ENCODE results near the gene VPS13D.
A peak's percentile ranks its signal among the peaks of the same experiment; 100 is the strongest.

Gene VPS13D

DNA sequence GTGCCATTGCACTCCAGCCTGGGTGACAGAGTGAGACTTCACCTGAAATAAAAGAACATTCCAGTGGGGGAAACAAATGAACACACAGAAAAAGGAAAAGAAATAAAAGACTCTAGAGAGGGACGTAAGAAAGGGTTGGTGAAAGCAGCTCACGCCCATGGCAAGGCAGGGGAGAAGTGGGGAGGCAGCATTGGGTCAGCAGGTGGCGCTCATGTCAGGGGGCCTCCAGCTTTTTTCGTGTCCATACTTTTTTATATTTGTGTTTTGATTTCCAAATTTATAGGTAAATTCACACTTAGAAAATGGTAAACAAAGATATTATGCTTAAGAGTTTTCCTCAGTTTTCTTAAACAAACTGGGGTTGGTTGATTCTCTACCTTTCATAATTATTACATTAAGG is 45.5 kb downstream of the VPS13D start:
- no peak for TF ChIP-seq NFIC (IDR thresholded peaks at IDR 0.05)
- peak; percentile 49 for TF ChIP-seq RAD21 (IDR thresholded peaks at IDR 0.05; ENCODE audit: low read depth)
- TF ChIP-seq EGR1 (IDR thresholded peaks at IDR 0.05), result no peak

DNA sequence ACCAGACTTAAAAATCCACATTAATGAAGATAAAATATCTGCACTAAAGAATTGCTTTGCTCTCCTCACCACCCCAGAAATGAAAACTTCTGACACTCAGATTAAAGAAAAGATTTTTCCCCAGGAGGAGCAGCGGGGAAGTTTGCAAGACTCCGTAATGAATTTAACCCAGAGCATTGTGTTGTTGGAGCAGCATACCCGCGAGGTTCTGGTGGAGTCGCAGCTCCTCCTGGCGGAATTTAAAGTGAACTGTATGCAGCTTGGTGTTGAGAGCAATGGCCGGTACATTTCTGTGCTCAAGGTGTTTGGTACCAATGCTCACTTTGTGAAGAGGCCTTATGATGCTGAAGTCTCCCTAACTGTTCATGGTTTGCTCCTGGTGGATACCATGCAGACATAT is 46.4 kb downstream of the VPS13D start:
- TF ChIP-seq, protein P1, sequence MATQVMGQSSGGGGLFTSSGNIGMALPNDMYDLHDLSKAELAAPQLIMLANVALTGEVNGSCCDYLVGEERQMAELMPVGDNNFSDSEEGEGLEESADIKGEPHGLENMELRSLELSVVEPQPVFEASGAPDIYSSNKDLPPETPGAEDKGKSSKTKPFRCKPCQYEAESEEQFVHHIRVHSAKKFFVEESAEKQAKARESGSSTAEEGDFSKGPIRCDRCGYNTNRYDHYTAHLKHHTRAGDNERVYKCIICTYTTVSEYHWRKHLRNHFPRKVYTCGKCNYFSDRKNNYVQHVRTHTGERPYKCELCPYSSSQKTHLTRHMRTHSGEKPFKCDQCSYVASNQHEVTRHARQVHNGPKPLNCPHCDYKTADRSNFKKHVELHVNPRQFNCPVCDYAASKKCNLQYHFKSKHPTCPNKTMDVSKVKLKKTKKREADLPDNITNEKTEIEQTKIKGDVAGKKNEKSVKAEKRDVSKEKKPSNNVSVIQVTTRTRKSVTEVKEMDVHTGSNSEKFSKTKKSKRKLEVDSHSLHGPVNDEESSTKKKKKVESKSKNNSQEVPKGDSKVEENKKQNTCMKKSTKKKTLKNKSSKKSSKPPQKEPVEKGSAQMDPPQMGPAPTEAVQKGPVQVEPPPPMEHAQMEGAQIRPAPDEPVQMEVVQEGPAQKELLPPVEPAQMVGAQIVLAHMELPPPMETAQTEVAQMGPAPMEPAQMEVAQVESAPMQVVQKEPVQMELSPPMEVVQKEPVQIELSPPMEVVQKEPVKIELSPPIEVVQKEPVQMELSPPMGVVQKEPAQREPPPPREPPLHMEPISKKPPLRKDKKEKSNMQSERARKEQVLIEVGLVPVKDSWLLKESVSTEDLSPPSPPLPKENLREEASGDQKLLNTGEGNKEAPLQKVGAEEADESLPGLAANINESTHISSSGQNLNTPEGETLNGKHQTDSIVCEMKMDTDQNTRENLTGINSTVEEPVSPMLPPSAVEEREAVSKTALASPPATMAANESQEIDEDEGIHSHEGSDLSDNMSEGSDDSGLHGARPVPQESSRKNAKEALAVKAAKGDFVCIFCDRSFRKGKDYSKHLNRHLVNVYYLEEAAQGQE (IDR thresholded peaks at IDR 0.05; ENCODE audit: low read depth), result no peak
- TF ChIP-seq RAD21 (IDR thresholded peaks at IDR 0.05; ENCODE audit: low read depth), result peak; percentile 17; the same call in 1 of the 2 replicates

DNA sequence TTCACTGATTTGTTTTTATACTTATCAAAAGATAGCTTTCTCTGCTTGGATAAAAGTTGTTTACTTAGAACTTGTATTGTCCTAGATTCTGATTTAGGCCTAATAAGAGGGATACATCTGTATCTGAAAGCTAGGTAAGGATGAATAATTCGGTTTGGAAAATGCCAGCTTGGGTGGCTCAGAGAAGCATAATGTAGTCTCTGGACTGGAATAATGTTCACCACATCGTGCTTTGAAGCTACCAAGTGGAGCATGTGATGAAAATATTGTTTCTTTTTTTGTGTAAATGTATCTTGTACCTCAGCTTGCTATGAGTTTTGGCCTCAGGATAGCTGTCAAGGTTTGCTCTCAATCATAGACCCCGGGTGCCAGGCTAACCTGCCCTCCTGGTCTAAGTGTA is 49.2 kb downstream of the VPS13D start:
- TF ChIP-seq NFIC (IDR thresholded peaks at IDR 0.05), result no peak
- no peak for TF ChIP-seq CREB1 (IDR thresholded peaks at IDR 0.05; ENCODE audit: low read depth)
- TF ChIP-seq, protein P1 (IDR thresholded peaks at IDR 0.05; ENCODE audit: low read depth), result no peak
- no peak for TF ChIP-seq TCF12 (IDR thresholded peaks at IDR 0.05; ENCODE audit: low read depth)
- TF ChIP-seq EGR1 (IDR thresholded peaks at IDR 0.05), result no peak
- TF ChIP-seq TAF1 (IDR thresholded peaks at IDR 0.05; ENCODE audit: low read depth), result no peak
- TF ChIP-seq, protein P2, sequence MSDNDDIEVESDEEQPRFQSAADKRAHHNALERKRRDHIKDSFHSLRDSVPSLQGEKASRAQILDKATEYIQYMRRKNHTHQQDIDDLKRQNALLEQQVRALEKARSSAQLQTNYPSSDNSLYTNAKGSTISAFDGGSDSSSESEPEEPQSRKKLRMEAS (IDR thresholded peaks at IDR 0.05), result no peak
- no peak for TF ChIP-seq RAD21 (IDR thresholded peaks at IDR 0.05; ENCODE audit: low read depth)
- no peak for TF ChIP-seq EP300 (IDR thresholded peaks at IDR 0.05; ENCODE audit: borderline replicate concordance)
- TF ChIP-seq ZBTB7A (IDR thresholded peaks at IDR 0.05; ENCODE audit: low read depth), result no peak
- TF ChIP-seq TEAD4 (IDR thresholded peaks at IDR 0.05), result no peak
- TF ChIP-seq, protein P3, sequence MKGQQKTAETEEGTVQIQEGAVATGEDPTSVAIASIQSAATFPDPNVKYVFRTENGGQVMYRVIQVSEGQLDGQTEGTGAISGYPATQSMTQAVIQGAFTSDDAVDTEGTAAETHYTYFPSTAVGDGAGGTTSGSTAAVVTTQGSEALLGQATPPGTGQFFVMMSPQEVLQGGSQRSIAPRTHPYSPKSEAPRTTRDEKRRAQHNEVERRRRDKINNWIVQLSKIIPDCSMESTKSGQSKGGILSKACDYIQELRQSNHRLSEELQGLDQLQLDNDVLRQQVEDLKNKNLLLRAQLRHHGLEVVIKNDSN (IDR thresholded peaks at IDR 0.05), result no peak
- no peak for TF ChIP-seq CEBPB (IDR thresholded peaks at IDR 0.05)

DNA sequence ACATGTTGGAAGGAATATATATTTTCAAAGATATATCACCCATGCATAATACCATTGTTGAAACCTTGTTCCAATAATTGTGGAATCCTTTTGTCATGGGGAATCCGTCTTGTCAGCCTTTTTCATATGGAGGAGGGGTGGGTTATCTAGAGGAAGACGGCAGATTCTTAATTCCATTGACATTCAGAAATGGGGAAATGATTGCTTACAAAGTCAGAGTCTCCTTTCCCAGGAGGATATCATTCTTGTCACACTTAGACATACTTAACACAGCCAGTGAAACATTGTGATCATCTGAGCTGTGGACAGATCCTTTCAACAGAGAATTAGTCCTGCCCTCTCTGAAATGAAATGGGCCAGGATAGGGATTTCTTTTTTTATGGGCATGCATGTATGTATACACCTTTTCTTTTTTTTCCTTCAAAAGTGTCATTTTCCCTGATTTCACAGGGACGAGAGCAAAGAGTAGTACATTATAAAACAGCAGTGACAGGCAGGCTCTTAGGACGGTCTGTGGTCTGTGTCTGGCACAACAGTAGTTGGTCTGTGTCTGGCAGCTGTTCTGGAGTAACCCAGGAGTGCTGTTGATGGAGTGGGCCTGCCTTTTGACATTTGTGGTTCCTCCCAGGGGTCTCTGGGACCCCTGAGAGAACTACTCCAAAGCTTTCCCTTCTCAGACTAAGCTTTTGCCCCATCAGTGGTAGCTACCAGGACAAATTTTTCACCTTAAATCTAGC is 50.1 kb downstream of the VPS13D start:
- TF ChIP-seq CEBPB (IDR thresholded peaks at IDR 0.05), result no peak
- TF ChIP-seq FOXM1 (IDR thresholded peaks at IDR 0.05; ENCODE audit: borderline replicate concordance, low read depth), result no peak
- no peak for TF ChIP-seq YY1 (IDR thresholded peaks at IDR 0.05; ENCODE audit: low read depth)
- TF ChIP-seq NFIC (IDR thresholded peaks at IDR 0.05), result no peak
- TF ChIP-seq TCF12 (IDR thresholded peaks at IDR 0.05; ENCODE audit: low read depth), result no peak
- no peak for TF ChIP-seq EGR1 (IDR thresholded peaks at IDR 0.05)
- TF ChIP-seq TAF1 (IDR thresholded peaks at IDR 0.05; ENCODE audit: low read depth), result no peak
- TF ChIP-seq EP300 (IDR thresholded peaks at IDR 0.05; ENCODE audit: borderline replicate concordance), result no peak

DNA sequence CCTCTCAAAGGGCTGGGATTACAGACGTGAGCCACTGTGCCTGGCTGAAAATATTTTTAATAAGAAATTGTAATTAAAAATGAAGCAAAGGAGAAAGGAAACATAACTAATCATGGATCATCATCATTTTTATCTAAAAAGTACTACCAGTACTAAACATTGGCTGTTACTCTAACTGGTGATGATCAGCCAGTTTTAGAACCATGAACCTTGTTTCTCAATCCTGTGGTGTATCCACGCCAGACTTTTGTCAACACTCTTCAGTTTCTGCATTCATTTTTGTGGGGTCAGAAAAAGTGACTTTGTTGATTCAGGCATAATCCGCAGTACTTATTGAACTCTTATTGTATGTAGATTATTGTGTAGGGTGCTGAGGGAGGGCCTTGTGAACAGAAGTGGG is 52.3 kb downstream of the VPS13D start:
- TF ChIP-seq RAD21 (IDR thresholded peaks at IDR 0.05; ENCODE audit: low read depth) (no peak), YY1 (IDR thresholded peaks at IDR 0.05; ENCODE audit: low read depth) (no peak), TCF12 (IDR thresholded peaks at IDR 0.05; ENCODE audit: low read depth) (no peak), ZBTB7A (IDR thresholded peaks at IDR 0.05; ENCODE audit: low read depth) (no peak), TEAD4 (IDR thresholded peaks at IDR 0.05) (no peak), CEBPB (IDR thresholded peaks at IDR 0.05) (no peak), CREB1 (IDR thresholded peaks at IDR 0.05; ENCODE audit: low read depth) (no peak), EGR1 (IDR thresholded peaks at IDR 0.05) (no peak)

DNA sequence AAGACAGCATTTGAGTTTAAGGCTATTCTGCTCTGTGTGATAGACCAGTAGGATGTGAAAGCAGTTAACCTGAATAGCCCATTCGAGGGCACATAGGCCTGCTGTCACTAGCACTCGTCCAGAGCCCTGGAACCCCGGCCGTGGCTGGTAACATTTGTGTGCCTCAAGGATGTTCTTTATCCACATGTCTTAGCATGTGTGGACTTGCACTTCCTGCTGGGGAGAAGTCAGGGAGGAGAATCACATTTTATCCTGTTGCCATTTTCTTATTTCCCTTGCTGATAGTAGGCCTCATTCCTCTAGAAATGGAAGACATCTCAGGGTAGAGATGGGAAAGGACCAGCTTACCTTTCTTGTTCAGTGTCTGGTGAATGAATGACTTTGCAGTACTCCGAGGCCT is 54.7 kb downstream of the VPS13D start:
- TF ChIP-seq, protein P2 (IDR thresholded peaks at IDR 0.05), result no peak
- no peak for TF ChIP-seq YY1 (IDR thresholded peaks at IDR 0.05; ENCODE audit: low read depth)
- no peak for TF ChIP-seq NFIC (IDR thresholded peaks at IDR 0.05)
- no peak for TF ChIP-seq CEBPB (IDR thresholded peaks at IDR 0.05)
- no peak for TF ChIP-seq ZBTB7A (IDR thresholded peaks at IDR 0.05; ENCODE audit: low read depth)
- TF ChIP-seq CREB1 (IDR thresholded peaks at IDR 0.05; ENCODE audit: low read depth), result no peak
- TF ChIP-seq EP300 (IDR thresholded peaks at IDR 0.05; ENCODE audit: borderline replicate concordance), result no peak
- no peak for TF ChIP-seq TEAD4 (IDR thresholded peaks at IDR 0.05)
- TF ChIP-seq TCF12 (IDR thresholded peaks at IDR 0.05; ENCODE audit: low read depth), result no peak
- TF ChIP-seq RAD21 (IDR thresholded peaks at IDR 0.05; ENCODE audit: low read depth), result no peak
- TF ChIP-seq TAF1 (IDR thresholded peaks at IDR 0.05; ENCODE audit: low read depth), result no peak
- TF ChIP-seq, protein P3 (IDR thresholded peaks at IDR 0.05), result no peak
- TF ChIP-seq FOXM1 (IDR thresholded peaks at IDR 0.05; ENCODE audit: borderline replicate concordance, low read depth), result no peak
- no peak for TF ChIP-seq EGR1 (IDR thresholded peaks at IDR 0.05)
- TF ChIP-seq, protein P1 (IDR thresholded peaks at IDR 0.05; ENCODE audit: low read depth), result no peak
